ENCODE results near the gene PPARGC1A. TPM values are rescaled to one million over a fixed set of nuclear protein-coding genes. Genes with fewer than 3 reads are reported as not detected.

Gene PPARGC1A
- total RNA-seq, 1 experiment from 2014 or later: 1.9 TPM

- ATAC-seq (no peak), DNase-seq (ENCODE audit: low spot score) (no peak)
- H3K4me3 Mint-ChIP-seq: no peak overlapping the region
- H3K4me1 Mint-ChIP-seq: no peaks in the 10 kb centered on the region
- ChIA-PET POLR2A (no interaction called here), CTCF (no interaction called here)
- H3K27ac Mint-ChIP-seq: no peak overlapping the region
- no peak for TF ChIP-seq TP53 (CRISPR knock-in tag; IDR thresholded peaks at IDR 0.05)
- TF ChIP-seq ATF3 (CRISPR knock-in tag; conservative IDR thresholded peaks at IDR 0.05): no peak
- no peak for TF ChIP-seq GABPB1 (CRISPR knock-in tag; IDR thresholded peaks at IDR 0.05)
- no peak for TF ChIP-seq SMAD3 (CRISPR knock-in tag; IDR thresholded peaks at IDR 0.05; ENCODE audit: borderline replicate concordance)
- no peak for TF ChIP-seq AR (CRISPR knock-in tag; IDR thresholded peaks at IDR 0.05)
- no peak for TF ChIP-seq ATF1 (CRISPR knock-in tag; IDR thresholded peaks at IDR 0.05)
- H3K9me3 Mint-ChIP-seq: peaks cover 15% of the 10 kb centered on the region
- no peaks in the 10 kb centered on the region for H3K27me3 Mint-ChIP-seq (ENCODE audit: low read depth)
- H3K36me3 Mint-ChIP-seq: peaks cover 13% of the 10 kb centered on the region
Observed at GRCh38 chr4:23782778-23783437, 106.9 kb downstream of the PPARGC1A start.

GRCh38 chr4:23779839-23780238 is 110.0 kb downstream of the PPARGC1A start:
- Mint-ChIP-seq H3K9me3 (peaks cover 8% of the 10 kb centered on the region), H3K27ac (peak overlapping the region; percentile 7; the same call in 1 of the 2 replicates), H3K27me3 (ENCODE audit: low read depth) (no peaks in the 10 kb centered on the region), H3K4me1 (peaks cover 14% of the 10 kb centered on the region), H3K36me3 (peaks cover 7% of the 10 kb centered on the region), H3K4me3 (no peak overlapping the region)
- no peak for DNase-seq (ENCODE audit: low spot score)
- TF ChIP-seq GABPB1 (CRISPR knock-in tag; IDR thresholded peaks at IDR 0.05) (no peak), NFYB (CRISPR knock-in tag; conservative IDR thresholded peaks at IDR 0.05; ENCODE audit: low read depth) (no peak), ZNF396 (CRISPR knock-in tag; IDR thresholded peaks at IDR 0.05; ENCODE audit: borderline replicate concordance) (no peak), E2F5 (CRISPR knock-in tag; IDR thresholded peaks at IDR 0.05) (no peak)
- ChIA-PET POLR2A (no interaction called here), CTCF (no interaction called here)
- ATAC-seq: no peak

GRCh38 chr4:23779422-23779821 is 110.4 kb downstream of the PPARGC1A start:
- Mint-ChIP-seq H3K4me1 (peaks cover 18% of the 10 kb centered on the region), H3K9me3 (peaks cover 8% of the 10 kb centered on the region), H3K27ac (no peak overlapping the region), H3K4me3 (no peak overlapping the region), H3K36me3 (peaks cover 7% of the 10 kb centered on the region), H3K27me3 (ENCODE audit: low read depth) (no peaks in the 10 kb centered on the region)
- POLR2A ChIA-PET: interaction anchor here (0.6 kb wide), 1 partner anchor 251 kb away, joined by 4 read pairs; no protein-coding TSS in a partner anchor
- TF ChIP-seq E2F5 (CRISPR knock-in tag; IDR thresholded peaks at IDR 0.05): no peak
- no peak for TF ChIP-seq FOXJ3 (CRISPR knock-in tag; IDR thresholded peaks at IDR 0.05; ENCODE audit: borderline replicate concordance)
- TF ChIP-seq MYBL2 (CRISPR knock-in tag; IDR thresholded peaks at IDR 0.05): no peak
- no peak for TF ChIP-seq ZNF121 (CRISPR knock-in tag; IDR thresholded peaks at IDR 0.05)
- no peak for TF ChIP-seq ZMAT4 (CRISPR knock-in tag; IDR thresholded peaks at IDR 0.05)
- no peak for TF ChIP-seq GTF2I (CRISPR knock-in tag; conservative IDR thresholded peaks at IDR 0.05)
- TF ChIP-seq ETV6 (CRISPR knock-in tag; IDR thresholded peaks at IDR 0.05): no peak
- no peak for TF ChIP-seq PRRX2 (CRISPR knock-in tag; IDR thresholded peaks at IDR 0.05)
- no peak for TF ChIP-seq HMGA2 (CRISPR knock-in tag; IDR thresholded peaks at IDR 0.05)
- no peak for TF ChIP-seq E2F4 (CRISPR knock-in tag; IDR thresholded peaks at IDR 0.05; ENCODE audit: borderline replicate concordance, low read depth)
- no peak for TF ChIP-seq TEAD1 (CRISPR knock-in tag; IDR thresholded peaks at IDR 0.05)
- no peak for TF ChIP-seq RORB (CRISPR knock-in tag; IDR thresholded peaks at IDR 0.05)
- CTCF ChIA-PET: no interaction called here
- DNase-seq (ENCODE audit: low spot score): no peak
- ATAC-seq: no peak
